ENCODE data around the gene CRYBG3.

Gene CRYBG3

GRCh38 chr3:97950360-97950759 lies 128.5 kb downstream of the CRYBG3 start:
- H3K27me3 ChIP-seq = no peaks in the 10 kb centered on the region
- intact Hi-C loops (cut with DNase I; ENCODE audit: low total_unique reads) = no loop called here
- H3K27ac ChIP-seq = no peak overlapping the region
- peaks cover 50 to 97% (median 70%) of the 10 kb centered on the region in 3 donors for H3K36me3 ChIP-seq
- H3K4me1 ChIP-seq = no peaks in the 10 kb centered on the region
- H3K9me3 ChIP-seq = no peaks in the 10 kb centered on the region
- TF ChIP-seq CTCF (IDR thresholded peaks at IDR 0.05) = no peak
- no peak for DNase-seq
- H3K4me3 ChIP-seq = no peak overlapping the region

- peak in 1 of 2 donors; percentile 63 for DNase-seq
- Histone ChIP-seq H3K27me3 (no peaks in the 10 kb centered on the region), H3K4me1 (no peaks in the 10 kb centered on the region), H3K36me3 (peaks cover 32 to 83% (median 59%) of the 10 kb centered on the region in 3 donors), H3K9me3 (no peaks in the 10 kb centered on the region), H3K4me3 (no peak overlapping the region), H3K27ac (no peak overlapping the region)
- no peak for TF ChIP-seq CTCF (IDR thresholded peaks at IDR 0.05)
- intact Hi-C loops (cut with DNase I; ENCODE audit: low total_unique reads) = no loop called here
Observed at GRCh38 chr3:97952280-97952679, 130.5 kb downstream of the CRYBG3 start.

GRCh38 chr3:97952872-97953271 lies 131.1 kb downstream of the CRYBG3 start:
- Histone ChIP-seq H3K4me1 (no peaks in the 10 kb centered on the region), H3K36me3 (peaks cover 26 to 83% (median 58%) of the 10 kb centered on the region in 3 donors), H3K9me3 (no peaks in the 10 kb centered on the region), H3K27me3 (no peaks in the 10 kb centered on the region), H3K4me3 (no peak overlapping the region), H3K27ac (no peak overlapping the region)
- intact Hi-C loops (cut with DNase I; ENCODE audit: low total_unique reads) = no loop called here
- TF ChIP-seq CTCF (IDR thresholded peaks at IDR 0.05) = no peak
- DNase-seq = no peak

GRCh38 chr3:97954228-97954827 lies 132.5 kb downstream of the CRYBG3 start:
- Histone ChIP-seq H3K4me1 (no peaks in the 10 kb centered on the region), H3K27ac (no peak overlapping the region), H3K4me3 (no peak overlapping the region), H3K27me3 (no peaks in the 10 kb centered on the region), H3K36me3 (peaks cover 25 to 77% (median 51%) of the 10 kb centered on the region in 3 donors), H3K9me3 (no peaks in the 10 kb centered on the region)
- intact Hi-C loops (cut with DNase I; ENCODE audit: low total_unique reads) = no loop called here
- DNase-seq = no peak
- TF ChIP-seq CTCF (IDR thresholded peaks at IDR 0.05) = no peak

- no peak for DNase-seq
- Histone ChIP-seq H3K27ac (no peak overlapping the region), H3K27me3 (no peaks in the 10 kb centered on the region), H3K4me1 (no peaks in the 10 kb centered on the region), H3K4me3 (no peak overlapping the region), H3K36me3 (peaks cover 17 to 64% (median 35%) of the 10 kb centered on the region in 3 donors), H3K9me3 (no peaks in the 10 kb centered on the region)
- TF ChIP-seq CTCF (IDR thresholded peaks at IDR 0.05) = no peak
- intact Hi-C loops (cut with DNase I; ENCODE audit: low total_unique reads) = no loop called here
Observed at GRCh38 chr3:97956051-97956450, 134.2 kb downstream of the CRYBG3 start.
